GM18870 (cell line): Measurements from ENCODE around the gene TCEAL9.
"Not testable (repeated sequence)": the region's sequence is repeated elsewhere in the genome, so short reads cannot be mapped to it uniquely, and the experiment has no call there.

Source experiments
- ATAC-seq: cut with Tn5 transposase; IDR thresholded peaks from one replicate; pipeline ENCODE4 v1.9.1; 2021; ENCODE audit warnings: moderate library complexity; ENCODE audit not compliant: unreplicated experiment

Gene TCEAL9, protein sequence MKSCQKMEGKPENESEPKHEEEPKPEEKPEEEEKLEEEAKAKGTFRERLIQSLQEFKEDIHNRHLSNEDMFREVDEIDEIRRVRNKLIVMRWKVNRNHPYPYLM

DNA sequence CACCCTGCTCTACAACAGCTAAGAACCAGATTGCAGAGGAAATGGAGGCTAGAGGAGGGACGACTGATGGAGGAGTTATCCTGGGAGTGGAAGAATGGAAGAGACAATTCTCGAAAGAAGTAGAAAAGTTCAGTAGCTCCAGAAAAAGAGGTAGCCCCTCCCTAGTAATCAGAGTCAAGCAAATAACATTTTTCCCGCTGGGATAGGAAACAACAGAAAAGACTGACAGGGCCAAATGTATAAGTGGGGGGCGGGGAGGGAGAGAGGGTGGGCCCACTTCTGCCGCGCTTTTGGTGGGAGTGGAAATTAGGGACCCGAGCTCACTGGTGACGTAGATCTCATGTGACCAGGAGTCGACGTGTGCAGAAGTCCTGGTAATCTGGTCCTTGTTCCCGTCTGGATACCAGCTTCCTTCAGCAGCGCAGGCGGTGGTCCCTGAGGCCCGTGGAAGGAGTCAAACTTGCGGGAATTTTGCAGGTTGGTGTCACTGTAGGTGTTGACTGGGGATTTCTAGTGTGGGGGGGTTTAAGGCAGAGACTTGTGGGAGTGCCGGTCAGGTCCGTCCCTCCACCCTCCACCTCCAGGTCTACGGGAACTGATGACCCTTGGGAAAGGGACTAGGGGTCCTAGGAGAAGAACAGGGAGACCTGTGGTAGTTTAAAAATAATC, at the start of gene TCEAL9:
Gene TCEAL9, plus strand, starts transcription at position 377 of the 669 bp plus-strand sequence. CDS start 1,179 bp downstream, outside the sequence.
- no peak for ATAC-seq

DNA sequence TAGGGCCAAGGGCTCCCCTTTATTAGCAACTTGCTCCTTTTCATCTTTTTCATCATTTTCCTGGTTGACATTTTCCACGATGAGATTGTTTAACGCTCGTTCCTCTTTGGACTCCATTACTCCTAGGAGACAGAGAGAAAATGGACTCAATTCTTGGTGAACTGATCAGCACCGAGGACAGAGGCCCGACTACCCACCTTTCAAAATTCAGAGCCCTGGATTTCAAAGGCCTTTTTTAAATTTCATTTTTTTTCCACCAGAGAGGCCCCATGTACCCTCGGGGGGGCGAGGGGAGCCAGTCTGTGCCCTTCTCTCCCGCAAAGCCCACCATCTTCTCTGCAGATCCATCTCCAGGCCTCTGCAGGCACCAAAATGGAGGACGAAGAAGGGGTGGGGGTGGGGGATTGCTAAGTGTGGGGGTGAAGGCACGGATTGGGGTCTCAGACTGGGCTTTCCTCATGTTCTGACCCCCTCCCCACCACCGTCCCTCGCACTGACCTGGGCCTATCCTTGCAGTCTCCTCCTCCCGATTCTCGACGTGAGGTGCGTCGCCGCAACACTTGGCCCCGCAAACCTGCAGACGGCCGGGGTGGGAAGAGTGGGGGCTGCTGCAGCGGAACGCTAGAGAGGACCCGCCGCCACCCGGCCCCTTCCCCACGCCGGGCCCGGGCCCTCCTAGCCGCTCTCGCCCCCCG, 46.3 kb upstream of the TCEAL9 start:
- no peak for ATAC-seq

DNA sequence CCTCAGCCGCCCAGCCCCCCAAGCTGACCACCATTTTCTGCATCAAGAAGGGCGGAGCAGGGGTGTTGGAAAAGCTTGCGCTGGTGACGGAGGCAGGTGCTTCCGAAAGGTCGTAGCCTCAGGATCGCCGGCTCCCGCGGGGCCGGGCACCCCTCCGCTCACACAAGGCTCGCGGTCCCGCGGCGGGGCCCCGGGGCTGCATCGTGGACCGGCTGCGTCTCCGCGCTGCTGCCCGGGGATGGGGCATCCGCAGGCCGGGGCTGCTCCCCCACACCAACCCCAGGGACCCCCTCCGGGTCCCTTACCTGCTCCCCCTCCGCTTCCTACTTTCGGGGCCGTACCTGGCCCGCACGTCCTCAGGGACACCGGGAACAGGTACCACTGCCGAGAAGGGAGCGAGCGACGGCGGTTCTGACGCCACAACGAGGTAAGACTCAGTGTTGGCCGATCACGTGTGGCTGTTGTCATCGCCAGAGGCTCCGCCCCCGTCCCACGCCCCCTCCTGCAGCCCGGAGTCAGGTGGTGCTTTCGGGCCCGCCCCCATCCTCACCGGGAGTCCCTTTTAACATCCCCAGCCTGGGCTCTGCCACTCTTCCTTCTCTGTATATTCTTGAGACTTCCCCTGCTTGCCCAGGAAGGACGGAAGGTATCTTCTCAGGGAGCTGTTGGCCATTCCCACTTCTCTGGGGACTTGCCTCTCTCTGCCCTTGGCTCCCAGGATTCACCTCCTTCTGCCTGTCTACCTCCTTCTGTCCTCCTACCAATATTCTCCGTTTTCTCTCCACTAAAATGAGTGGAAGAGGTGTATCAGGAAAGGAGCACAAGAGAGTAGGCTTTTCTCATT, 45.5 kb upstream of the TCEAL9 start, which contains the start of gene BEX2:
Gene BEX2, minus strand, starts transcription at position 436 of the 844 bp plus-strand sequence. CDS start 1,014 bp downstream, outside the sequence.
- peak; percentile 83 for ATAC-seq

DNA sequence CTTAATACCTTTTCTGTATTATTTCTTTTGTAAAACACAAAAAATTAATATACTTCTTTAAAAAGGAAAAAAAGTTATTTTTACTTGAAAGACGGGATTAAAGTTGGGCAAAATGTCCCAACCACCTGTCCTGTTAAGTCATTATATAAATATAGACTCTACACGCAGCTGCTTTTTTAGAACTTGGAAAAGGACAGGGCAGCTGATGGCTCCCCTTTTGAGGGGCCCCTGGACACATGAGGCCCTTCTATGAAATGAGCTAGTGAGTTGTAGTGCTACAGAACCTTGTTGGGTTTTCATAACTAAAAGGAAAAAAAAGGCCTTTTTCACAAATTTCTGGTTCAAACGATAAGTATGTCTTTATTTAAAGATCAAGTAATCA, 44.9 kb upstream of the TCEAL9 start:
- no peak for ATAC-seq

DNA sequence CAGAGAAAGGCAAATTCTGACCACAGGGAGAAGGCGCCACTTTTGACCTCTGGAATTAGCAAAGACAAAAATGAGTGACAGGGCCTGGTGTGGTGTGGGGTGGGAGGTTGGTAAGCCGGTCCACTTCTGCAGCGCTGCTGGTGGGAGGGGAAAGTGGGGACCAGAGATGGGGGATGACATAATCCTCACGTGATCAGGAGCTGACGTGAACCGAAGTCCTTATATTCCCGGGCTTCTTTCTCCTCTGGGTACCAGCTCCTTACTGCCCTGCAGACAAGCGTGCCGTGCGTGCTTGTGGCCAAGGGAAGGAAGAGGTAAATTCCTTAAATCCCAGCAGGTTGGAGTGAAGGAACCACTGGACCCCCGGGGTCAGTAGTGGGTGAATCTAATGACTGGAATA, 26.3 kb upstream of the TCEAL9 start, which contains the start of gene TCEAL7:
Gene TCEAL7, plus strand, starts transcription at position 249 of the 400 bp plus-strand sequence. CDS start 1,165 bp downstream, outside the sequence.
- ATAC-seq, result no peak

DNA sequence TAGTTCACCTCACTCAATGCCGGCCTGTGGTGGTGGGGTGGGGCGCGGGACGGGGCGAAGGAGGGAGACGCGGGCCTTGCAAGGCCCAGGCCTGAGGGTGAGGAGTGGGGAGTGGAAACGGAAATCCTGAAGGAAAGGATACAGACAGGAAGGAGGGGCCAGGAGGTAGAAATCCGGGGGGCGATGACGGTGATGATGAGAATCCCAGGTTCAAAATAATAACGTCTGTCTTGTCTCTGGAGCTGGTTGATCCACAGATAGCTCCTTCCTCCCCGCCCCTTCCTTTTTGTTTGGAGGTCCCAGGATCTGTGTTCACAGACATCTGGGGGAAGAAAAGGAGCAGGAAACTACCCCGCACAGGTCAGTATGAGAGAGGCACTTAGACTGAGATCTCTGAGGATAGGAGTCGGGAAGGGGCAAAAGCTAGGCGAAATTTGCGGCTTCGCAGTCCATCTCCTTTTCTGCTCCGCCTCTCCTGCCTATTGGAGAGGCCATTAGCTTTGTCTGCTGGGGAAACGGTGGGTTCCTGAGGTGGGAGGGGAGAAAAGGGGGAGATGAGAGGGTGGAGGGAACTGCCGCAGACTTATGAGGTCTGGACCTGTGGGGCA, 25.5 kb upstream of the TCEAL9 start:
- no peak for ATAC-seq

DNA sequence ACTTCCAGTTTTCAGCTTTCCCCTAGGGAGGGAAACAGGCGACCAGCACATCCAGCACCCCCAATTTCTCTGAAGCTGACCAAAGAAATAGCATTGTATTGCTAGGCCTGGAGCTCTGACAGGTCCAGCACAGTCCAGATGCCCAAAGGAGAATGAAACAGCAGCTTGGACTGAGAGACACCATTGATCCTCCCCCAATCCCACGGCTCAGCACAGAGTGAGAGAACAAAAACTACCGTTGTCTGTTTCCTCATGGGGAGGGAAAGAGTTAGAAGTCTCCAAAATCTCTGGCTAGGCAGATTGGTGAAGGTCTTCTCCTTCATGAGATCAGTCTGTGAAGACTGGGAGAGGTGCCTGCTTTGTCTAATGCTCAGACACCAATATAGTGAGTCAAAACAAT, 17.6 kb upstream of the TCEAL9 start:
- ATAC-seq, result no peak

DNA sequence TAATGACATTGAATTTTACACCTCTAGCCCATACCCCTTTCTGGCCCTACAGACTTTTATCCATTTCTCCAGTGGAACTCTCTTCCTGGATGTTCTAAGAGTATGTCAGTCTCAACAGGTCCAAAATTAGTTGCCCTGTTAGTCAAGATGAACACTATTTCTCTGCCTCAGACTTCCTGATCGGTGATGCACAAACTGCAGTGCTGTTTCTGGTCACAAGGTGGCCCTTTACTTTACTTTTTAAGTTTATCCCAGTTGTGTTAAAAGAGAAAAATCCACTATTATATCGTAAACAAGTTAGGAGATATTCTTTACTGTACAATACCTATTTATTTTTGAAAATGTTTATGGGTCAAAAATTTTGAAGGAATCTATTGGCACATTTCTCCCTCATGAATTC, 13.2 kb upstream of the TCEAL9 start:
- ATAC-seq, result no peak

DNA sequence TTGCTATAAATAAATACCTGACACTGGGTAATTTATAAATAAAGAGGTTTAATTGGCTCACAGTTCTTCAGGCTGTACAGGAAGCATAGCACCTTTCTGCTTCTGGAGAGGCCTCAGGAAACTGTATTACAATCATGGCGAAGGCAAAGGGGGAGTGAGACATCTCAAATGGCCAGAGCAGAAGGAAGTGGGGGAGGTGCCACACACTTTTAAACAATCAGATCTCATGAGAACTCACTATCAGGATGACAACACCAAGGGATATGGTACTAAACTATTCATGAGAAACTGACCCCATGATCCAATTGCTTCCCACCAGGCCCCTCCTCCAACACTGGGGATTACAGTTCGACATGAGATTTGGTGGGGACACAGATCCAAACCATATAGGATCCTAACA, 11.7 kb upstream of the TCEAL9 start:
- no peak for ATAC-seq

DNA sequence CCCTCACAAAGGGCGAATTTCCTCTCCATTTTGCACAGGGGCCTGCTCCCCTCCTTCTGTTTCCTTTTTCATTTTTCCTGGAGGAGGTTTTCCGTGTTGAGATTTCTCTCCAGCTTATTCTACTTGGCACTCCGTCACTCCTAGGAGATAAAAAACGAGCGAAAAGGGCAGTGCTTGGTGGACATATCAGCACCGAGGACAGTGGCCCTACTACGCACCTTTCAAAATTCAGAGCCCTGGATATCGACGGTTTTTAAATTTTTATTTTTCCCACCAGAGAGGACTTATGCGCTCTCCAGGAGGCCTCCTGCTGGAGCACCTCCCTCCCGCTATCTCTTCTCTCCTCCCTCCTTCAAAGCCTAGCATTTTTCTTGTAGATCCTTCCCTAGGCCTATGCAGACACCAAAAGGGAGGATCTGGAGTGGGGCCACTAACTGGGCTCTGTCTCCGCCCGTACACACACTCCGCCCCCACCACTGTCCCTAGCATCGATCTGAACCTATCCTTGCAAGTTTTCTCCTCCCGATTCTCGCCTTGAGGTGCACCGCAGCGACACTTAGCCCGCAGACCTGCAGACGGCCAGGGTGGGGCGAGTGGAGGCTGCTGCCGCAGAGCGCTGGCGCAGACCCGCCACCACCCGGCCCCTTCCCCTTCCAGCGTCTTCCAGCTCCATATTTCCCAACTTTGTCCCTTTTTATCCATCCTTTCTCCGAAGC, 8.5 kb upstream of the TCEAL9 start:
- no peak for ATAC-seq

DNA sequence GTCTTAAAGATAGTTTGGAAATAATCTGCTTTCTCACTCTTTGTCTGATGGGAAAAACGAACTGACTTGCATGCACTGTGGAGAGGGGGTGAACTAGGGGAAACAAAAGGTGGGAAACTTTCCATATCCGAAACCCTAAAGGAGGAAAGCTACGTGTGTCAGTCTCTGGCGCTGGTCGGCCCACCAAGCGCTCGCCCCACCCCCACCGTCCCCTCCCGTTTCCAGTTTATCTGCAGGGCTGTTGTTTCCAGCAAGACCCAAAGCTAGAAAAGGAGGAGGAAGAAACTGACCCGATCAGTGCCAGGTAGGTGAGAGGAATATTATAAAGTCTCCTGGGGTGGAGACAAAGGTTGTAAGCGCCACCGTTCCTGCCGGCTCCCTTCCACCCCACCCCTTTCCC, 552 bp downstream of the TCEAL9 start:
- ATAC-seq, result no peak

DNA sequence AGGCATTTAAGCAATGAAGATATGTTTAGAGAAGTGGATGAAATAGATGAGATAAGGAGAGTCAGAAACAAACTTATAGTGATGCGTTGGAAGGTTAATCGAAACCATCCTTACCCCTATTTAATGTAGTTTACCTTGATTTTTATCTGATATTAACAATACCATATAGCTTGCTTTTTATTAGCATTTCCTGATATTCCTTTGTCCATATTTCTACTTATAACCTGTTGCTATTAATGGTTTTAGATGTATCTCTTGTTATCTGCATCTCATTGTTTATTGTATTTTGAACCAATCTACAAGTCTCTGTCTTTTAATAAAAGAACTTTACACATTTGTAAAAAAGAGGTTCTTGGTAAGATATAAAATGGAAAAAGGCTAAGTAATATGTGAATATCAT, 1.6 kb downstream of the TCEAL9 start:
- no peak for ATAC-seq

DNA sequence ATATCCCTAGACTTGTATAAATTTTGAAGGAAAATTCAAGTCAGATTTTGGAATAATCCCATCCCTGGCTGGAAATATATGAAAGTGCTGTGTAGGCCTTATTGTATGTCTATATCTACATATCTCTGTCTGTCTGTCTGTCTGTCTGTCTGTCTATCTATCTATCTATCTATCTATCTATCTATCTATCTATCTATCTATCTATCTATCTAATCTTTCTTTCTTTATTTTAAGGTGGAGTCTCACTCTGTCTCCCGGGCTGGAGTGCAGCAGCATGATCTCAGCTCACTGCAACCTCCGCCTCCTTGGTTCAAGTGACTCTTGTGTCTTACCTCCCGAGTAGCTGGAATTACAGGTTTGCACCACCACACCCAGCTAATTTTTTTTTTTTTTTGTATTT, 3.3 kb downstream of the TCEAL9 start:
- ATAC-seq, result not testable (repeated sequence)

DNA sequence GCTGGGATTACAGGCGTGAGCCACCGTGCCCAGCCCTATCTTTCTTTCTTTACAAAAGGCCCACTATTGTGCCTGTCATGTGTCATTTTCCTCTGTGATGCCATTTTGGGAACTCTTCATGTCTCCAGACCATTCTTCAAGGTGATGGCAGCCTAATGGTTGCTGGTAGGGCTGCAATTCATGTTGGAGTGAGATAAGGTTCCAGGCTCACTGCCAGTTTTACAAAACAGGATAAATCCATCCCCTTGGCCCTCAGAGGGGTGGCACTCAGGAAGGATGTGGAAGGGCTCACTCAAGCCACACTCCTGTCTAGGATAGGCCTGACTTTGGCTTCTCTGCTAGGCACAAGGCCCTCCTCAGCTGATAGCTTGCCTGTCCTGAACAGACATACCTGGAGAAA, 3.8 kb downstream of the TCEAL9 start:
- no peak for ATAC-seq

DNA sequence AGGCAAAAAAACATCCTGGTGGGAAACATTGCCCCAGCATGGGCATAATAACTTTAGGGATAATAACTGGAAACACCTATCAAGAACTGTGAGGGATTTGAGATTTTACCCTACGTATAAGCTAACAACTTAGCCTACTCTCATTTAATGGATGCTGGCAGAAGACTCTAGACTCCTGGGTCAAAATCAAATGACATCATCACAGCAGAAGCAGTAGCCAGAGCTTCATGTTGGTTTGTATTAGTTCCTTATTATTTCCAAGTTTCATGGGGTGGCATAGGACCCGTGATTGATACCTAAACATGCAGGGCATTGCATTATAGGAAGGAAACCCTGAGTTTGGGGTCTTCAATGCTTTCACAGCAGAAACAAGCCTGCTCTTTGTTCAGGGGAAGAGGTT, 4.6 kb downstream of the TCEAL9 start:
- no peak for ATAC-seq

DNA sequence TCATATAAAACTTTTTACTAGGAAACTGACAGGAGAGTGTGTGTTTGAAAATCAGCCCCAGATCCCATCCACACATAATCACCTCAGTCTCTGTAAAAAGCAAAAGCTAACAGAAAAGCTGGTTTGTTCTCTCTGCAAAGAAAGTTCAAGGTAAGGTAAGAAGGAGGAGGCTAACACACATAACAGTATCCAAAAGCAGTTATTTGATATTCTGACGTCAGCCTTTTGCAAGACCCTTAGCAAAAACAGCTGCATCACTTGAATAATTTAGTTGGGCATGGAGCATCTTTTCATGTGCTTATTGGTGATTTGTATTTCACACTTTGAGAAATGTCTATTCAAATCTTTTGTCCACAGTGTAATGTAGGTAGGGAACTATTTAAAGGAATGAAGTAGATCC, 5.5 kb downstream of the TCEAL9 start:
- no peak for ATAC-seq

DNA sequence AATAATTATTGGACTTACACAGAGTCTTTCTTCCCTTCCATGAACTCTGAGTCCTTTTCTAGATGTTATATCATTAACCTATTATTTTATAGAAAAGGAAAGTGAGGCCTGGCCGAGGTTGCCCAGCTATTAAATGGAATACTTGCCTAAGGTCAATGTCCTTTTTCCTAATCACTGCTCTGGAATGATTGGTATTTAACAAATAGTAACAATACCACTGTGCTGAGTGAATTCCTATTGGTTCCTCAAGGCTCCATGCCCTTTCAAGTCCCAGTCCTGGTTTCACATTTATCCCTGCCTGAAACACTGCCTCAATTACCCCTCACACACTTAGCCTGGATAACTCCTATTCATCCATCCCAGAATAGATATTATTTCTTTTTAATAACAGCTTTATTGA, 6.2 kb downstream of the TCEAL9 start:
- no peak for ATAC-seq

DNA sequence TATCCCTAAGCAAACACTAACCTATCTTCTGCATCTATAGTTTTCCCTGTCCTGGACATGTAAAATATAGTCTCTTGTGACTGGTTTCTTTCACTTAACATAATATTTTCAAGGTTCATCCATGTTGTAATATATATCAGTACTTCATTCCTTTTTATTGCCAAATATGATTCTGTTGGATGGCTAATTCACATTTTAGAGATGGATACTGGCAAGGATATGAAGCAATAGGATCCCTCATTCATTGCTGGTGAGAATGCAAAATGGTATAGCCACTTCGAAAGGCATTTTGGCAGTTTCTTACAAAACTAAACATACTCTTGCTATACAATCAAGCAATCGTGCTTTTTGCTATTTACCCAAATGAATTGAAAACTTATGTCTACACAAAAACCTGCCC, 6.7 kb downstream of the TCEAL9 start:
- no peak for ATAC-seq

DNA sequence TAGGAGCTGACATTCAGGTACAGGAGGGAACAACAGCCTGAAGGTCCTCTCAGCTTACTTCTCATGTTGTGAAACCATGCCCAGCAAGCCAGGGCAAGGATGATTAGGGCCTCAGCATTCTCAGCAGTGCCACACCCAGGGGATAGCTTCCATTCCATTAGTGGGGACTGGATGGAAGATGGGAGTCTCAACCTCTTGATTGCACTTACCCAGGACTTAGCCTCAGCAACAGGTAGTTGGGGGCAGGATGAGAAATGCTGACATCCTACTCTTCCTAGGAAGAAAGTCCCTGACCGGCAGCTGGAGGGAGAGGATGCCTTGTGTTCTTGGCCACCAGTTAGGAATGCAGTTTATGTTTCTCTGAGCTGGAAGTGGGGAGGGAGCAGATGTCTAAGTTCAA, 11.2 kb downstream of the TCEAL9 start:
- no peak for ATAC-seq

DNA sequence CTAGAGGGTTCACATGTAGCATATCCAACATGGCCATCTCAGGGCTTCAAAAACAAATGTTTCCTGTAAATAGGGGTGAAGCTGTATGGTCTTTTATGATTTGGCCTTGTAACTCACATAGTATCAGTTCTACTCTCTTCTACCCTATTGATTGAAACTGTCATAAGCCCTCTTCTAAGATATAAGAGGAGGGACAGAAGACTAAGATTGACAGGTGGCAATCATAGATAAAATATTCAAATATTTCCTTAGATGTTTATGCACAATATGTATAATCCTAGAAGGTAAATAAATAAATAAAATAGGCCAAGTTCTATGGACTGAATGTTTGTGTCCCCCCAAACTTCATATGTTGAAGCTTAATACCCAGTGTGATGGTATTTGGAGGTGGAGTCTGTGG, 13.2 kb downstream of the TCEAL9 start:
- no peak for ATAC-seq
